ENCODE measurements around the gene DMBT1.

The DMBT1 gene

GRCh38 chr10:122649903-122650302 lies 89.3 kb downstream of the DMBT1 start:
- DNase-seq: no peak

GRCh38 chr10:122650331-122650730 lies 89.8 kb downstream of the DMBT1 start:
- DNase-seq: no peak

GRCh38 chr10:122655524-122656307 lies 95.2 kb downstream of the DMBT1 start:
- no peak for DNase-seq

- DNase-seq: no peak
Measured at GRCh38 chr10:122656308-122656705, 95.8 kb downstream of the DMBT1 start.

- no peak for DNase-seq
Measured at GRCh38 chr10:122656741-122657140, 96.2 kb downstream of the DMBT1 start.

- DNase-seq: no peak
Measured at GRCh38 chr10:122657255-122657654, 96.7 kb downstream of the DMBT1 start.

GRCh38 chr10:122657729-122658128 lies 97.2 kb downstream of the DMBT1 start:
- no peak for DNase-seq

- DNase-seq: no peak
Measured at GRCh38 chr10:122658356-122659049, 97.9 kb downstream of the DMBT1 start.

GRCh38 chr10:122659126-122659525 lies 98.6 kb downstream of the DMBT1 start:
- DNase-seq: no peak

GRCh38 chr10:122659651-122660050 lies 99.1 kb downstream of the DMBT1 start:
- no peak for DNase-seq

GRCh38 chr10:122660696-122661095 lies 100.1 kb downstream of the DMBT1 start:
- no peak for DNase-seq

- DNase-seq: no peak
Measured at GRCh38 chr10:122662231-122662630, 101.7 kb downstream of the DMBT1 start.

GRCh38 chr10:122663516-122664130 lies 103.1 kb downstream of the DMBT1 start:
- DNase-seq: no peak

GRCh38 chr10:122664501-122664900 lies 103.9 kb downstream of the DMBT1 start:
- no peak for DNase-seq

GRCh38 chr10:122665329-122665860 lies 104.8 kb downstream of the DMBT1 start:
- no peak for DNase-seq

GRCh38 chr10:122665946-122666345 lies 105.4 kb downstream of the DMBT1 start:
- DNase-seq: no peak

- DNase-seq: no peak
Measured at GRCh38 chr10:122669045-122669444, 108.5 kb downstream of the DMBT1 start.

- DNase-seq: no peak
Measured at GRCh38 chr10:122669842-122670241, 109.3 kb downstream of the DMBT1 start.

- DNase-seq: no peak
Measured at GRCh38 chr10:122671355-122671754, 110.8 kb downstream of the DMBT1 start.

GRCh38 chr10:122672655-122673054 lies 112.1 kb downstream of the DMBT1 start:
- no peak for DNase-seq

- no peak for DNase-seq
Measured at GRCh38 chr10:122673269-122673668, 112.7 kb downstream of the DMBT1 start.

- DNase-seq: no peak
Measured at GRCh38 chr10:122673731-122674130, 113.2 kb downstream of the DMBT1 start.

GRCh38 chr10:122674781-122675180 lies 114.2 kb downstream of the DMBT1 start:
- DNase-seq: no peak

GRCh38 chr10:122675278-122675677 lies 114.7 kb downstream of the DMBT1 start:
- no peak for DNase-seq

Measured in activated CD4-positive, alpha-beta T cell treated with anti-CD3 and anti-CD28 coated beads, Interleukin-2, amount 50 U/mL, for 16 hours (primary cell).